Putamen (tissue), 1 donor: ENCODE data around the gene TRAM2.

Source experiments
- DNase-seq: peaks from one replicate; pipeline ENCODE4 v3.0.0-alpha.2; 2016; ENCODE audit warnings: low spot score

The TRAM2 gene

DNA sequence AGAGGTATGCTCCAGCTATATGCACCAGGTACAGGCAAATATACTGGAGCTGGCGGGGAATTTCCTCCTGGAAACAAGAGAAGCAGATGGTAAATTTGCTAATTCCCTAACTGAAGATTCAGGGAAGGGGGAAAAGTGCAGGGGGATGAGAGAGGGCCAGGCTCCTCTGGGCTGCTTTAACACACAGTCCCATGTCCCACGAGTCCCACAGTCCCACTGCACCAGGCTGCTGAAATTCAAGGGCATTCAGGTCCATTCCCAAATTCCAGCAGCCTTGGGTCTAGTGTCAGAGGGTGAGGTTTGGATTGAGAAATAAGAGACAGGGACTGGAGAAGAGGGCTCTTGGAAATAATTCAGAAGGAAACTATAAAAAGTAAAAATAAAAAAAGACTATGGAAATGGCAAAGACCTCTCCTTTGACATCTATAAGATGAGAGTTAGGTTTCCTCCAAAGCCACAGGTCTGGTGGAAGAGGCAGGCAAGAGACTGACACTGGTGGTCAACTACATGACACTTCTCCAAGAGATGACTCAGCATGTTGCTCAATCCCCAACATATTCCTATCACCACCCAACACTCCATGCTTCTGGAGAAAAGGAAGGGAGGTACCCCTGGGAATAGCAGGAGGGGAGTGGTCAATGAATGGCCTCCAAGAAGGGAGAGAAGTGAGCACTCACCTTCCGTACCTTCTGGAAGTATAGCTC, 69.2 kb downstream of the TRAM2 start:
- no peak for DNase-seq

DNA sequence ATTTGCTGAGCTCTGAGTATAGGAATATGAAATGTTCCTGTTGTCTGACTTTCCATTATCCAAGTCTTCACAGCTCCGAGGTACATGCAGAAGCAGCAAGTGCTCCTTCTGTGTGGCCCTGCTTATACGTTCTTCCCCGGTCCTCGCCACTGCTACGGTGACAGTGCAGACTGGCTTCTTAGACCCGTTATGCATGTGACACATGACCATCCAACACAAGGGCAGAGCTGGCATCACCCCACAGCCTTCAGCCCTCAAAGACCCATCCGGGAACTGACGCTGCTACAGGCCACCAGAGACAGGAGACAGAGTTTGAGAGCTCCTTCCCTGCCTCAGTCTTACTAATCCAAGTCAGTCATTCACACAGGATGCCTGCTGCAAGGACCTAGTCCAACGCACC, 70.4 kb downstream of the TRAM2 start:
- no peak for DNase-seq

GRCh38 chr6:52505726-52506409, 71.0 kb downstream of the TRAM2 start:
- DNase-seq, result no peak

DNA sequence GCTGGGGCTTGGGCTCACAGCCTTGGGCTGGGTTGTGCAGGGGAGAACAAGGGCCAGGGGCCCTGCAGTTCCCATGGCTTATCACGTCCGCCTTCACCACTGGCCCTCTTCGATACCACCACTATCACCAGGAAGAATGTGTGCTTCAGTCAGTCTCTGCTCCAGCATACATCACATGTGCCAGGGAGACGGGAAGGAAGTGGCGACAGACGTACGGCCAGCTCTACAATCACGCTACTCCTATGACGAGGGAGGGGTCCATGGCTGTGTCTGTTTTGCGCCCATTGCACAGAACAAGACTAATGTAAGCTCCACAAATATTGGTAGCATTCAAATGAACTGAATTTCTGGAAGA, 72.1 kb downstream of the TRAM2 start:
- DNase-seq, result no peak

- no peak for DNase-seq
Observed at GRCh38 chr6:52503851-52504781, 72.7 kb downstream of the TRAM2 start.

GRCh38 chr6:52503323-52503747, 73.5 kb downstream of the TRAM2 start:
- DNase-seq, result no peak

GRCh38 chr6:52502306-52503029, 74.4 kb downstream of the TRAM2 start:
- DNase-seq, result no peak

DNA sequence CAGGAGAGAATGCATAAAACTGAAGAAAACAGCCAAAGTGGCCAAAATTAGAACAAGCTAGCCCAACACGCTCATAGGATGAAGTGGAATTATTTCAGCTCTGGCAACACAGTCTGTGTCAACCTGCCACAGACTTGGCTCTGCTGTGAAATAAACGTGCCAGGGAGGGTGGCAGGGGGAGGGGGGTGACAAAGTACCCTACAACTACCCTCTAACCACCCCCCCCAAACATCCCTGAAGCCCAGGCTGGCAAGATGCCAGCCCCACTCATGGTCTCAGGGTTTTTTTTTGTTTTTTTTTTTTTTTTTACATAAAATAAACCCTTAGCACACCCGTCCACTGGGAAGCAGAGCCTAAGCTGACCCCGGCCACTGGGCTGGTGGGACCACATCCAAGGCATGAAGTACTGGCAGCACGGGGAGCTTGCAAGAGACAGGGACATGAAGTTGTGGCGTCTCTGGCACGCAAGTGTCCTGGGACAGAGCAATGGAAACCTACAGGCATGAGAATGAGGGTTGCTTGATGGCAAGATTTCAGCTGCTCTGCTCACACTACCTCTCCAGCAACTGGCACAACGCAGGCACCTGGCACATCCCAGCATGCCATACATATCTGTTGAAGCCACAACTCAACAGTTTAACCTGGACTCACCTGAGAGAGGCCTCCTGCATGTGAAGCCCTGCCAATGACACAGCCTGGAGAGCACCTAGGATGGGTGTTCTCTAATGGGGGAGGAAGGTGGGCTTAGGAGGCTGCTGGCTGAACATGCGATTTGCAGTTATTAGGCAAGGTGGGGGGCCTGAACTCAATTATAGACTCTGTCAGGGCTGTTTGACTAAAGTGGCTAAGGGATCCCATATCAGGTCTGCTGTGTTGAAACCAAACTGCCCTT, 76.4 kb downstream of the TRAM2 start:
- no peak for DNase-seq

DNA sequence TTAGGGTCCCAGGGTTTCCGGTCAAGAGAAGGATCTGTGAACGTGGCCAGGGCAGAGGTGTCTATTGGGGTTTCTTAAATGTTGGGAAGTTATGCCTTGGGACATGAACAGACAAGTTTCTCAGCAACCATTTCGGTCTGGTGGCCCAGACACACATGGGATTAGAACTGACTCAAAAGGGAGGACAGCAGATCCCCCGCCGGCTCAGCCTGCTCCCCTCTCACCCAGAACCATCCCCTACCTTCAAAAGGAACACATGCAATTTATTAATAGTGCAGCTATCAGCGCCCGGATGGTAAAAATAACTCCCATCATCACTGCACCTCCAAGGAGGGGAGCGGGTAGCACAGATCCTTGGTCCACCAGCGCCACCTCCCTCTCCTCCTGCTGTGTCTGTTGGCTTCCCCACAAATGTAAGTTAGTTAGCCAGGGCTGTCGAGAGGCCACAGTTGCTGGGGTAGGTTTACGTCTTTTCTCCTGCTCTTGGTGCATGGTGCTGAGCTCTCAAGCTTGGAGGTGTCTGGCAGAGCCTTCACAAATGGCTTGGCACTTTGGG, 77.1 kb downstream of the TRAM2 start:
- no peak for DNase-seq

- no peak for DNase-seq
Observed at GRCh38 chr6:52499026-52499425, 77.8 kb downstream of the TRAM2 start.

DNA sequence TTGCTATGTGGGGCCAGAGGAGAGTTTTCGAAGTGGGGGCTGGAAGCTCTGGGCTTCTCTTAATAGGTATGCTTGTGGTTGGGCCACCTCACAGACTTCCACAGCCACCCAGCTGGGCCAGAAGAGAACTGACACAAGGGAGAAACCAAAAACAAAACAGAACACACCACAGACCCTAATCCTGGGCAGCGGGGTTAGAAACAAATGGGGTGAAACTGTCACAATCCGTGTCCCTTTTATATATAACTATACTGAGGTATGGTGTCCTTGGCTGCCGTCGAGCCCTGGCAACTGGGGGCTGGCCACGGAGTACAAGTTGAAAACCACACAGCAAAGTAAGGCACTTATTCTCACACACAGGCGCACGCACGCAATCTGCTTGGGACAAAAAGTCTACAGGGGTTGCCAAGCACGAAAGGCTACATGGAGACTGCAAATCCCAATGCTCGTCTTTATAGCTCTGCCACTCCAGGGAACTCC, 78.3 kb downstream of the TRAM2 start:
- DNase-seq, result no peak

DNA sequence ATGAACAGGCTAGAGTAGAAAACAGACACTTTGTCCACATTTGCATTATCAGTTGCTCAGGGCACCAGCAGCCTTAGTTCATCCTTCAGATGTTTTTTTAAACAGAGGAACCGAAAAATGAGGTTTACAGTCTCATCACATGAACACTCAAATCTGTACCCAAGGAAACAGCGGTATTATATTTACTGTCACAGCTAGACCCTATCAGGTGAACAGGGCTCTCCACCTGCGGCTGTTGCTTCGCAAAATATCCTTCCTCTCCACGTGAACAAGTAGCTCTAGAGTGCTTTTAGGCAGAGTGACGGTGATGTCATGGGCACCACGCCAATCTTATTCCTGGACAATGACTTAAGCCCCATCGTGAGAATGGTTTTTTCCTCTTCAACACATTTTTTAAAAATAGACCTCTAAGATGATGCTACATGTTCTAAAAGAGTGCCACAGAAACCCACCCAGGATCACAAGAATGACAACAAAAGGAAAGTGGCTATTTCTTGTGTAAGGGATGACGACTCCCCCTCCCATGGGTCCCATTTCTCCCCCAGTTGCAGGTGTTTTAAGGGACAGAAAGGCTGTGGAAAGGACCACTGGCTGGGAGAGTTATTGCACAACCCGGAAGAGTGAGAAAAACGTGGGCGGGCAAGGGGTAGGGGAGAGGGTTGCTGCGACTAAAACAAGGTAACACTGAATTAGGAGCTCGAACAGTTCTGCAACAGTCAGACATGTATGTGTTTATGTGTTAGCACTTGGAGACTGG, 79.0 kb downstream of the TRAM2 start:
- no peak for DNase-seq

GRCh38 chr6:52496631-52497030, 80.2 kb downstream of the TRAM2 start:
- DNase-seq, result no peak

DNA sequence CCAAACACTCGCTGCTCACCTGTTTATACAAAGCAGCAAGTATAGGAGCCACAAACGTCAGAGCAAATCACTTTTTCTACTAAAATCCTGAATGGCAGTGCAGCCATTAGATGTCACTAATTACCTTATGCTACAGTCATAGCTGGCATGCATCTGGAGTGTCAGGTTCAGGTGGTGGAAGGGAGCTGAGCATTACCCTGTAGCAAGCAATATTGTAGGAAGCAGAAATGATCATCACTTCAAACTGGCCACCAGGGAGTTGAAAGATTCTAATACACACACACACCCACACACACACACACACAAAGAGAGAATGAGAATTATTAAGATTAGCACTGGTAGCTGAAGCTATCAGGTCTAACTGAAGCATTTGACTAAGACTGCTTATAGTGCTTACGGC, 80.9 kb downstream of the TRAM2 start:
- DNase-seq, result no peak

GRCh38 chr6:52494298-52495072, 82.4 kb downstream of the TRAM2 start:
- DNase-seq, result no peak

GRCh38 chr6:52493669-52494068, 83.2 kb downstream of the TRAM2 start:
- DNase-seq, result no peak

DNA sequence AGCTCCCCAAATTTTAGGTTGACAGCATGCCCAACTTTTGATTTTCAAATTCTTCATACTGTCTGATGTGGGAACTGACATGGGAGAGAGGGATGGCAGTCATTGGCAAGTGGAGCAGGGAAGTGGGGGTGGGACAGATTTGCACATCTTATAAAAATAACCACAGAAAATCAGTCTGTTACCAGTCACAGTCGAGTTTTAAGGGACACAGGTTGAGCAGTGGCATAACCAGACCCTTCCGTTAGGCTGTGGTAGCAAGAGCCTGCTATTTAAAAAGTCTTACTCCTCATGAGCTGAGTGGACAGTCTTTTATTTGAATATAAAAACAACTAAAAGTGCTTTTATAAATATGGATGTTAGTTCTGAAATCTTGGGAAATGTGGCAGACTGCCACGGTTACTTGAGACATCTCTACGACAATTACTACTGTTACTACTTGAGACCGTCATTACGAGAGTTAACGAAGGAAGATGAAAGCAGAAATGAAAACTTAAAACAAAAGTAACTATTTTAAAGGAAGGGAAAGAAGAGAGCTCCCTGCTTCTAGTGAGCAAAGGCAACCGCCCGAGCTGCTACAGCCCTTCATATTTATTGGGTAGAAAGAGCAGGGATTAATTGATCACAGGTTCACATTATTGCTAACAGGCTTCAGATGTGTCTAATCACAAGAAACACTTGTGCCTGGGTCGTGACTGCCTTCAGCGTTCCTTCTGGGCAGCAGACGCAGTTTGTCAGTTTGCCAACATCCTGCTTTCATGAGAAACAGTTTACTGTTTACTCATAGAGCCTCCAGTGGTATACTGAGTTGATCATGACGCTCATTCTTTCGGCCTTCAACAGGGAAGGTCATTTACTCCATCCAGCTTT, 85.4 kb downstream of the TRAM2 start:
- no peak for DNase-seq

DNA sequence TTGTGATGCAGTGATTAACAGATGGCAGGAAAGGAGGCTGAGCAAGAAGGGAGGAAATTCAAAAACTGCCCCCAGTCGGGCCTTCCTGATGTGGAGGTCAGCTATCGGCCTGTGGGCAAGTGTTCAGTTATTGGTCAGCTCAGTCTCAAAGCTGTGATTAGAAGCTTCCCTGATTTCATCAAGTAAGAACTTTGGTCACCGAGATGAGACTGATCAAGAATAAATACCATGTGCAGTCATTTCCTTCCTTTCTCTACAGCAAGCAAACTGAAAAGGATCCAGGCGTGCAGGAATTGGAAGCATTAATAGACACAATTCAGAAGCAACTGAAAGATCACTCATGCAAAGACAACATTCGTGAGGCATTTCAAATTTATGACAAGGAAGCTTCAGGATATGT, 87.0 kb downstream of the TRAM2 start:
- DNase-seq, result no peak
